GM12865 (cell line): Measurements from ENCODE around the gene ARHGAP30.
A peak's percentile ranks its signal among the peaks of the same experiment; 100 is the strongest.
"Not testable (repeated sequence)": the region's sequence is repeated elsewhere in the genome, so short reads cannot be mapped to it uniquely, and the experiment has no call there.

Experiments
- DNase-seq: peaks from one replicate; pipeline ENCODE4 v3.0.0; 2010; ENCODE audit warnings: low read depth
- H3K4me3 ChIP-seq: 2 replicates; pipeline ENCODE4 v1.5.1; 2011; ENCODE audit warnings: mild to moderate bottlenecking, low read depth, low read length, control low read depth
- TF ChIP-seq, protein P1 (sequence below): IDR thresholded peaks from 2 replicates; pipeline ENCODE4 v1.5.1; 2011; ENCODE audit warnings: low read length, control low read depth, low read depth, inconsistent platforms; ENCODE audit not compliant: insufficient read depth; ENCODE audit errors: missing control alignments

The ARHGAP30 gene

DNA sequence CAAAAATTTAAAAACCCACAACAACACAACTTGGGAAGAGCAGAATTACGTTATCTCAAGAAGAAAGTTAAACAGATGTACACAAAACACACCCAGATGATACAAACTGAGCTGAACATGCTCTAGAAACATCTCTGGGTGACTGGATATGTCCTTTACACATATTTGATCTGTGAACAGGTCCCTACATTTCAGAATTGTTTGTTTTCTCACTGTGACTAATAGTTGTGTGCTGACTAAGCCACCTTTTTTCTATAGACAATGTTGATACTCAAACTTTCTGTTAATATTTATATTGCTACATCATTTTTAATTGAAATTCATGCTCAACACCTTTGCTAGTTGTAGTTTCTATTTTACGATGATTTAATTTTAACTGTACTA, 47.7 kb downstream of the ARHGAP30 start:
- TF ChIP-seq, protein P1, sequence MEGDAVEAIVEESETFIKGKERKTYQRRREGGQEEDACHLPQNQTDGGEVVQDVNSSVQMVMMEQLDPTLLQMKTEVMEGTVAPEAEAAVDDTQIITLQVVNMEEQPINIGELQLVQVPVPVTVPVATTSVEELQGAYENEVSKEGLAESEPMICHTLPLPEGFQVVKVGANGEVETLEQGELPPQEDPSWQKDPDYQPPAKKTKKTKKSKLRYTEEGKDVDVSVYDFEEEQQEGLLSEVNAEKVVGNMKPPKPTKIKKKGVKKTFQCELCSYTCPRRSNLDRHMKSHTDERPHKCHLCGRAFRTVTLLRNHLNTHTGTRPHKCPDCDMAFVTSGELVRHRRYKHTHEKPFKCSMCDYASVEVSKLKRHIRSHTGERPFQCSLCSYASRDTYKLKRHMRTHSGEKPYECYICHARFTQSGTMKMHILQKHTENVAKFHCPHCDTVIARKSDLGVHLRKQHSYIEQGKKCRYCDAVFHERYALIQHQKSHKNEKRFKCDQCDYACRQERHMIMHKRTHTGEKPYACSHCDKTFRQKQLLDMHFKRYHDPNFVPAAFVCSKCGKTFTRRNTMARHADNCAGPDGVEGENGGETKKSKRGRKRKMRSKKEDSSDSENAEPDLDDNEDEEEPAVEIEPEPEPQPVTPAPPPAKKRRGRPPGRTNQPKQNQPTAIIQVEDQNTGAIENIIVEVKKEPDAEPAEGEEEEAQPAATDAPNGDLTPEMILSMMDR, result no peak
- peak overlapping the region; percentile 64; the same call in 1 of the 2 replicates for H3K4me3 ChIP-seq
- DNase-seq, result no peak

DNA sequence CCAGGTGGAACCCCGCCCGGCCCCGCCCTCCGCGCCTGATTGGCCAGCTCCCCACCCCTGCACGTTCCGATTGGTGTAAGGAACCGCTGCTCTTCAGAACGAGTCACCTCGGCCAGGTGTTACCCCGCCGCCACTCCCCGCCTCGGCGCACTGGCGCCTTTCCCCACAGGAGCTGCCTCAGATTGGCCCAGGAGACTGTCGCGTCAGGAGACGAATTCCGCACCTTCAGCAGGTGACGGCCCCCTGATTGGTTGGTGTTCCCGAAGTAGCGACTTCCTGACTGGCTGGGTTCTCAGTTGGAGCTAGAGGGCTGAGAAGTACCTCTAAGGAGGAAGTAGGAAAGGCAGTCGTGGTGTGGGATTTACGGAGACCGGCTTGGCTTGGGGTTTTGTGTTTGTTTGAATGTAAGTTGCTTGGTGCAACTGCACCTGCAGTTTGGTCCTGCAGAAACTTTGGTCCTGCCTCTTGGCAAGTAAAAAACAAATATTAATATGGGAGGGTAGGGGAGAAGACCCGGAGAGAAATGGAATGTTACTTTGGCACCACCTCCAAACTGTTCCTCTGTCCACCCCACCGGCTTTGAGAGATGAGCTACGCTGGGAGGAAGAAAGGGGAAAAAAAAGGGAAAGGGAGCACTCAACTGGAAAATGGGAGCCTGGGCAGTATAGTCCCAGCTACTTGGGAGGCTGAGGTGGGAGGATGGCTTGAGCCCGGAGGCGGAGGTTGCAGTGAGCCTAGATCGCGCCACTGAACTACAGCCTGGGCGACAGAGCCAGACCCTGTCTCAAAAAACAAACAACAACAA, 48.3 kb downstream of the ARHGAP30 start:
- peak; percentile 91 for DNase-seq
- TF ChIP-seq, protein P1, result no peak
- peak overlapping the region; percentile 64 for H3K4me3 ChIP-seq

DNA sequence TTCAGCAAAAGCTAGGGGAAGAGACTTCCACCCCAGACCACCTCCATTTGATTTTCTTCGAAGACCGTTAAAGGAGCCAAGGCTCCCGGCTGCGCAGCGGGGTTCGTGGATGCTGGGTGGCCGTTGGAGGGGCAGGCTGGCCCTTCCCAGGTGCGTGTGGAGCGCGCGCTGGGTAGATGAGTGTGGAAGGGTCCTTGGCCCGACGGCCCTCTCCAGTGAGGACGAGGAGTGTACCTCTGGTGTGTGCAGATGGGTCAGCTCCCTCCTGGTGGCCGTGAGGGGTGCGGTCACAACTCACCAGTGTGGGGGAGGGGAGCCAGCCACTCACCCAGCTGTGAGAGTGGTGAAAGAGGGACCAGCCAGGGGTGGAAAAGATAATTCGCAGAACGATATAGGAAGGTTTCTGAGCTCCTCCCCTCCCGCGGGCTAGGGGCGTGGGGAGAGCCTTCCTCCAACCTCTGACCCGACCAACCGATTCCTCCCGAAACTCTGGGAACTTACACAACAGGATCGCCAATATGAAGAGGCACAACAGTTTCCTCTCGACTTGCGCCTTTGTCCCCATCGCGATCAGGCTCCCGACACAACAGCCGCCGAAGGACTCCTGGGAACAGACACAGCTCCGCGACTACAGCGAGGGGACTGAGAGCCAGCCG, 49.1 kb downstream of the ARHGAP30 start, which contains the start of gene F11R:
Gene F11R, minus strand, starts transcription at position 644 of the 656 bp plus-strand sequence. Its CDS starts 79 bp downstream, at position 565.
- peak within 1 kb of the TSS; percentile 64 for H3K4me3 ChIP-seq
- peak; percentile 61 for DNase-seq

DNA sequence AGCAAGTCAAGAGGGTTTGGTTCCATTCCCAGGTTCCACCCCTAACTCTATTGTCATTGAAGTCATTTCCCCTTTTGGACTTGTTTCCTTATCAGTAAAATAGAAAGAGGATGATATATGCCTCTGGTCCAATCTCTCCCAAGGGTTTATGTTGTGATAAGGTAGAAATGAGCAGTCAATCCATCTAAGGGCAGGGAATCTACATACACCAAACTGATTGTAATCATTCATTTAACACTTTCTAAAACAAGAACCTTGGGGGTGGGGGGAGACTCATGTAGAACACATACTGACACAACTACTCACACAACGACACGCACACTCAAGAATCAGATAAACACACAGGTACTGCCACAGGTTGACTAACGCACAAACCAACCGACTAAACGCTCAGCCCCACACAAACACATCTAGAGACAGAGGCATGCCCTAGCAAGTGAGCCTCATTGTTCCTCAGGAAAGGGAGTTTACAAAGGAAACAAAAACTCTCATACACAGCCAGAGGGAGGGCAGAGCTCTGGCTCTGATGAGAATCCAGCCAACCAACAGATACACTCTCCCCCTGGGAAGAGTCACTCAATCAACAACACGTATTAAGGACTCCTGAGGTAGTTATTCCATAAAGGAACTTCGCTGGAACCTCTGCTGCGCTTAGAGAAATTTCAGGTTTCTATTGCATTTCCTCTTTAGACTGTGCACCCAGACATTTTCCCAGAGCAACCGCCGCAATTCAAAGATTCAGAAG, 49.8 kb downstream of the ARHGAP30 start:
- DNase-seq, result peak; percentile 19
- TF ChIP-seq, protein P1, result no peak
- peak overlapping the region; percentile 64 for H3K4me3 ChIP-seq

More for the DNA sequence above, 49.1 kb downstream of the ARHGAP30 start, which contains the start of gene F11R:
- TF ChIP-seq, protein P1, result peak; percentile 1

DNA sequence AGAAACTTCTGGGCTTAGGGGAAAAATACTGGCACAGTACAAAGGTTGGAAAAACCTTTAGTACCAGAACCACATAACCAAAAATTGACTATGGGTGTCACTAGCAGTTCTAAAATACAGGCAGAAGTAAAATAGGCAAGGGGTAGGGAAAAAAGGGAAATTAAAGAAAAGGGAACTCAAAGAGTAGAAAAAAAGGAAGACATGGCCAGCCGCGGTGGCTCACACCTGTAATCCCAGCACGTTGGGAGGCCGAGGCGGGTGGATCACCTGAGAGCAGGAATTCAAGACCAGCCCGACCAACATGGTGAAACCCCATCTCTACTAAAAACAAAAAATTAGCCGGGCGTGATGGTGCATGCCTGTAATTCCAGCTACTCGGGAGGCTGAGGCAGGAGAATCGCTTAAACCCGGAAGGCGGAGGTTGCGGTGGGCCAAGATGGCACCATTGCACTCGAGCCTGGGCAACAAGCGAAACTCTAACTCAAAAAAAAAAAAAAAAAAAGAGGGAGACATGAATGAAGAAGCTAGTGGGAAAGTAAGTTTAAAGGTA, 50.5 kb downstream of the ARHGAP30 start:
- DNase-seq, result not testable (repeated sequence)
- H3K4me3 ChIP-seq, result peak overlapping the region; percentile 64

DNA sequence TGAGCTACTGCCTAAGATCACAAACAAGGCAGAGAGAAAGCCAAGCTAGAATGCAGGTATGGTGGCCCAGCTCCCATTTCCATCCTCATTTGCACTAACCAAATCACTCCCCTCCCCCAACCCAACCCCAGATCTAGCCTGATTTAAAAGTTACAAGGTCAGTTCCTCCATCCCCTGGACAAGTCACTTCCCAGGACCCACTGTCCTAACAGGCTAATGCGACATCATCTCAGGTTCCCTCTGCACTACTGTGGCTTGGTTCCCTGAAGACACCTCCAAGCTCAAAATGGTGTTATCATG, 51.1 kb downstream of the ARHGAP30 start:
- no peak overlapping the region for H3K4me3 ChIP-seq
- DNase-seq, result no peak
- TF ChIP-seq, protein P1, result no peak
